ENCODE results near the gene TRPC4. TPM values are rescaled to one million over a fixed set of nuclear protein-coding genes. Genes with fewer than 3 reads are reported as not detected.
A peak's percentile ranks its signal among the peaks of the same experiment; 100 is the strongest.

TRPC4 gene
- total and polyA plus RNA-seq, 9 donors: 0.56 to 1.7 (median 0.85) TPM

- DNase-seq: no peak
- no peaks in the 10 kb centered on the region for H3K4me1 ChIP-seq (ENCODE audit: control insufficient read depth, insufficient read depth, low read length)
- H3K27me3 ChIP-seq (ENCODE audit: control insufficient read depth, insufficient read depth, low read length): no peaks in the 10 kb centered on the region
- H3K36me3 ChIP-seq (ENCODE audit: control insufficient read depth, insufficient read depth, low read length): no peaks in the 10 kb centered on the region
- no CpG with 5 or more reads among the region's 2 CpGs for WGBS (ENCODE audit: insufficient coverage)
- no peaks in the 10 kb centered on the region for H3K9me3 ChIP-seq (replicated peaks; ENCODE audit: control insufficient read depth, low read depth, low read length)
- H3K4me3 ChIP-seq (ENCODE audit: low read length): no peak overlapping the region
- H3K27ac ChIP-seq (ENCODE audit: low read length): no peak overlapping the region
Observed at GRCh38 chr13:37889102-37889501, 19.5 kb upstream of the TRPC4 start.

DNA sequence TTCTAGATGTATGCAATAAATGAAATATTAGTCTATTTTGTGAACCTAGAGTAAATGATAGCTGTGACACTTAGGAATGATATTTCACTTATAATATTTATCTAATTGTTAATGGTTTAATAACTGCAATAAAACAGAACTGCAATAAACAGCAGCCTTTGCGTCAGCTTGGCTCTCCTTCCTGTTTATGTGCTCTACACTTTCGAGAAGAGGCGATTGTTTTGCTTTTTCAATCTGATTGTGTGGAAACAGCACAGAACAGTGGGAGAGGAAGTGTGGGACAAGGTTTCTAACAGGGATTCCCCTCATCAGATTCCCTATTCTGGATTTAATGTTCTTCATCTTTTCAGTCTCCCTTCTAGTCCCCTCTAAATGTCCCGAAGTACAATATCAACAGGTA is 17.3 kb upstream of the TRPC4 start:
- Histone ChIP-seq H3K36me3 (ENCODE audit: control insufficient read depth, insufficient read depth, low read length) (no peaks in the 10 kb centered on the region), H3K9me3 (replicated peaks; ENCODE audit: control insufficient read depth, low read depth, low read length) (no peaks in the 10 kb centered on the region), H3K4me1 (ENCODE audit: control insufficient read depth, insufficient read depth, low read length) (no peaks in the 10 kb centered on the region), H3K27me3 (ENCODE audit: control insufficient read depth, insufficient read depth, low read length) (no peaks in the 10 kb centered on the region), H3K4me3 (ENCODE audit: low read length) (no peak overlapping the region), H3K27ac (ENCODE audit: low read length) (no peak overlapping the region)
- WGBS (ENCODE audit: insufficient coverage): no CpG with 5 or more reads among the region's 4 CpGs
- DNase-seq: no peak

DNA sequence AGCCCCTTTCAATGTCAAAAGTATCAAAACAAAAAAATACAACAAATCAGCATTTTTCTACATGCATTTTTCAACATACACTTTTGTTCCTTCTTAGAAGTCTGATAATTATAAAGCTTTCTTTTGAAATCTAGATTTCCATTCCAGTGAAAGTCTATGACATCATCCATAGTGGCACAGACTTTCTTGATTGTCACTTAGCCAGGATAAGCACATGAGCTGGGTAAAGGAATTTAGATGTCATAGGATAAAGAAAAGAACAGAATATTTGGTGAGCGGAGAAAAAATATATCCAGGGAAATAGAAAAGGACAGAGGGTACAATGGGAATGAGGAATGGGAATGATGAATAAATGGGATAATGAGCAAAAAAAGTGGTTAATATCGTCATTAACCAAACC is 15.1 kb upstream of the TRPC4 start:
- Histone ChIP-seq H3K4me1 (ENCODE audit: control insufficient read depth, insufficient read depth, low read length) (no peaks in the 10 kb centered on the region), H3K27me3 (ENCODE audit: control insufficient read depth, insufficient read depth, low read length) (no peaks in the 10 kb centered on the region), H3K9me3 (replicated peaks; ENCODE audit: control insufficient read depth, low read depth, low read length) (no peaks in the 10 kb centered on the region), H3K36me3 (ENCODE audit: control insufficient read depth, insufficient read depth, low read length) (no peaks in the 10 kb centered on the region), H3K27ac (ENCODE audit: low read length) (no peak overlapping the region), H3K4me3 (ENCODE audit: low read length) (no peak overlapping the region)
- 67% methylated on average over 1 of the region's 2 CpGs for WGBS (ENCODE audit: insufficient coverage)
- DNase-seq: no peak

DNA sequence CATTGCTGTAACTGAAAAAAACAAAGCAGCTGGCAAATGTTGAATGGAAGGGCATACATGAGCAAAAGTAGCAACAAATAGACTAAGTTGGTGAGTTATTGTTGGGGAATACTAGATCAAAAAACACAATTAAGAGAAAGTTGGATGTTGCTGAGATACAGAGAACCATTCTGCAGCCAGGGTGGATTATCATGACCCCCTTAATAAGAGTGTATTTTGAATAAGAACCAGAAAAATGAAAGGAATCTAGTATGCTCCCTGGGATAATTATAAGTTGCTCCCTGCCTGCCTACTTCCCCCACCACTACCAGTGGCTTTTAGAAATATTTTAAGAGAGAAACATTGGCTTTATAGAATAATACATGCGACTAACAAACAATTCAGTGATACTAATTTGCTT is 14.5 kb upstream of the TRPC4 start:
- Histone ChIP-seq H3K9me3 (replicated peaks; ENCODE audit: control insufficient read depth, low read depth, low read length) (no peaks in the 10 kb centered on the region), H3K4me1 (ENCODE audit: control insufficient read depth, insufficient read depth, low read length) (no peaks in the 10 kb centered on the region), H3K36me3 (ENCODE audit: control insufficient read depth, insufficient read depth, low read length) (no peaks in the 10 kb centered on the region), H3K27me3 (ENCODE audit: control insufficient read depth, insufficient read depth, low read length) (no peaks in the 10 kb centered on the region), H3K27ac (ENCODE audit: low read length) (no peak overlapping the region), H3K4me3 (ENCODE audit: low read length) (no peak overlapping the region)
- no peak for DNase-seq
- WGBS (ENCODE audit: insufficient coverage): no CpG with 5 or more reads among the region's 1 CpG

GRCh38 chr13:37878921-37879320 is 9.3 kb upstream of the TRPC4 start:
- H3K4me1 ChIP-seq (ENCODE audit: control insufficient read depth, insufficient read depth, low read length): no peaks in the 10 kb centered on the region
- no peak overlapping the region for H3K27ac ChIP-seq (ENCODE audit: low read length)
- H3K36me3 ChIP-seq (ENCODE audit: control insufficient read depth, insufficient read depth, low read length): no peaks in the 10 kb centered on the region
- no peaks in the 10 kb centered on the region for H3K9me3 ChIP-seq (replicated peaks; ENCODE audit: control insufficient read depth, low read depth, low read length)
- no peak for DNase-seq
- 88% methylated on average over 2 of the region's 3 CpGs for WGBS (ENCODE audit: insufficient coverage)
- H3K27me3 ChIP-seq (ENCODE audit: control insufficient read depth, insufficient read depth, low read length): no peaks in the 10 kb centered on the region
- H3K4me3 ChIP-seq (ENCODE audit: low read length): no peak overlapping the region

GRCh38 chr13:37878496-37878895 is 8.9 kb upstream of the TRPC4 start:
- H3K36me3 ChIP-seq (ENCODE audit: control insufficient read depth, insufficient read depth, low read length): no peaks in the 10 kb centered on the region
- no peak overlapping the region for H3K27ac ChIP-seq (ENCODE audit: low read length)
- no peaks in the 10 kb centered on the region for H3K9me3 ChIP-seq (replicated peaks; ENCODE audit: control insufficient read depth, low read depth, low read length)
- no peak overlapping the region for H3K4me3 ChIP-seq (ENCODE audit: low read length)
- no peaks in the 10 kb centered on the region for H3K4me1 ChIP-seq (ENCODE audit: control insufficient read depth, insufficient read depth, low read length)
- no peaks in the 10 kb centered on the region for H3K27me3 ChIP-seq (ENCODE audit: control insufficient read depth, insufficient read depth, low read length)
- no peak for DNase-seq
- WGBS (ENCODE audit: insufficient coverage): no CpG with 5 or more reads among the region's 1 CpG

DNA sequence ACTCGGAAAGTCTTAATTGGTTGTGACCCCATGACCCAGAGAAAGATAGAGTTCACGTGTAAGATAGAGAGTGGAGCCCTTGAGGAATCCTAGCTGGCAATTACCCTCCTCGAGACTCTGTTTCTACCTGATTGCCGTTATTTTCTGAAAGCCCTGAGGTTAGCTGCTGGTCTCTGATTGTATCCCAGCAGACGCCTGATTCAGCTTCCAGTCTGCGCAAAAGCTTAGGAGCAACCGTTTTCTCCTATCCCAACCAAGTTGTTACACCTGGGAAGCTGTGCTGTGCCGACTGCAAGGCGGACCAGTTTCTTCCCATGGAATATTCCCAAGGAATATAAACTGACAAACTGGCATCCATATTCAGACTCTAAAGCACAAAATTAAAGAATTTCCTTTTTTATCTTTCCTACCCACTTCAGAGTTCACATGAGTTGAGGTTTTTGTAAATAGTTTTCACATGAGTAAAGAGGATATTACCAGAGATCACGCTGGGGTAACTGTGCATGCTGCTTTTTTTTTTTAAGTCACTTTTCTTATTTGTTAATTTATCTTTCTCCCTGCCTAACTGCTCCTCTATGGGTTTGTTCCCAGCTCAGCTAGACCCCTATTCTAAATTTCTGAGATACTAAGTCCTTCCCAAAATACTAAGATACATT is 1.5 kb upstream of the TRPC4 start:
- H3K4me1 ChIP-seq (ENCODE audit: control insufficient read depth, insufficient read depth, low read length): peaks cover 8% of the 10 kb centered on the region
- H3K36me3 ChIP-seq (ENCODE audit: control insufficient read depth, insufficient read depth, low read length): no peaks in the 10 kb centered on the region
- no peak overlapping the region for H3K27ac ChIP-seq (ENCODE audit: low read length)
- no peak for DNase-seq
- no peak overlapping the region for H3K4me3 ChIP-seq (ENCODE audit: low read length)
- H3K27me3 ChIP-seq (ENCODE audit: control insufficient read depth, insufficient read depth, low read length): peaks cover 22% of the 10 kb centered on the region
- H3K9me3 ChIP-seq (replicated peaks; ENCODE audit: control insufficient read depth, low read depth, low read length): no peaks in the 10 kb centered on the region
- 56% methylated on average over 7 of the region's 10 CpGs for WGBS (ENCODE audit: insufficient coverage)

- H3K4me1 ChIP-seq (ENCODE audit: control insufficient read depth, insufficient read depth, low read length): peaks cover 8% of the 10 kb centered on the region
- no peak overlapping the region for H3K27ac ChIP-seq (ENCODE audit: low read length)
- H3K36me3 ChIP-seq (ENCODE audit: control insufficient read depth, insufficient read depth, low read length): no peaks in the 10 kb centered on the region
- DNase-seq: no peak
- 0% methylated on average over 1 of the region's 9 CpGs for WGBS (ENCODE audit: insufficient coverage)
- peaks cover 22% of the 10 kb centered on the region for H3K27me3 ChIP-seq (ENCODE audit: control insufficient read depth, insufficient read depth, low read length)
- H3K4me3 ChIP-seq (ENCODE audit: low read length): no peak overlapping the region
- no peaks in the 10 kb centered on the region for H3K9me3 ChIP-seq (replicated peaks; ENCODE audit: control insufficient read depth, low read depth, low read length)
Observed at GRCh38 chr13:37870489-37870845, 895 bp upstream of the TRPC4 start.

- H3K27ac ChIP-seq (ENCODE audit: low read length): no peak overlapping the region
Observed at GRCh38 chr13:37869506-37869755, 141 bp downstream of the TRPC4 start.

DNA sequence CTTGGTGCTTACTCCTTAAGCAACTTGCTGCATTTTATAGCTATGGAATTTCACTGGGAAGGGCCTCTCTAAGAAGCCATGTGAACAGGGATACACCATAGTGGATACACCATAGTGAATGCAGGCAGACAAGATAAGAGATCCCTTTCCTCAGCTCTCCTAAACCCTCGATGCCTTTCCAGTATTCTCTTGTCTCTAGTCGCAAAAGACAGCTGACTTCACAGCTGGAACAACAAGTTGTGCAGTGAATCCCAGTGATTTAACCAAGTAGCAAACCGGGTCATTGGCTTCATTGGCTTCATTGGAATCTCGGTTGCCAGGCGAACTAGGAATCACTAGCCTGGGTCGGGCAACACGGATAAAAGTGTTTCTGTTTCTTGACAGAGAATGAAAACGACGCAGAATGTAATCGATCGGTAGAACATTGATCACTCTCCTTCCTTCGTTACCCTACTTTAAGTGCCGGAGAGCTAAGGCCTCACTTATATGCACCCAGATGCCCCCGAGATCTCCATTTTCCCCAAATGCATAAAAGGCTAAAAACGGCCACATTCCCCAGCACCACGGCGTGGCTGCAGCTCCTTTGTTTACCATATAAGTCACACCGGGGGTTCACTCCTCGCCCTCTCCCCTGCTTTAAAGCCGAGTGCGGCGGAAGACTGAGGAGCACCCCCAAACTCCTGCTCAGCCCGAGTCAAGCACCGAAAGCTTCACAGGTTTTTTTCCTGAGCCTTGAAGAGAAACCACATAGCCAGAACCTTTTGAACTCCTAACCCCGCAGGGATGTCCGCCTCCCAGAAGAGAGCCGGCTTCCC is 674 bp downstream of the TRPC4 start:
- Histone ChIP-seq H3K36me3 (ENCODE audit: control insufficient read depth, insufficient read depth, low read length) (no peaks in the 10 kb centered on the region), H3K4me1 (ENCODE audit: control insufficient read depth, insufficient read depth, low read length) (peaks cover 8% of the 10 kb centered on the region), H3K4me3 (ENCODE audit: low read length) (peak overlapping the region; percentile 35), H3K9me3 (replicated peaks; ENCODE audit: control insufficient read depth, low read depth, low read length) (no peaks in the 10 kb centered on the region), H3K27me3 (ENCODE audit: control insufficient read depth, insufficient read depth, low read length) (peaks cover 22% of the 10 kb centered on the region), H3K27ac (ENCODE audit: low read length) (no peak overlapping the region)
- 5% methylated on average over 25 of the region's 27 CpGs for WGBS (ENCODE audit: insufficient coverage)
- peak; percentile 51 for DNase-seq

More at GRCh38 chr13:37869506-37869755, 141 bp downstream of the TRPC4 start:
- Histone ChIP-seq H3K4me3 (ENCODE audit: low read length) (peak overlapping the region; percentile 35), H3K27me3 (ENCODE audit: control insufficient read depth, insufficient read depth, low read length) (peaks cover 22% of the 10 kb centered on the region), H3K36me3 (ENCODE audit: control insufficient read depth, insufficient read depth, low read length) (no peaks in the 10 kb centered on the region), H3K9me3 (replicated peaks; ENCODE audit: control insufficient read depth, low read depth, low read length) (no peaks in the 10 kb centered on the region), H3K4me1 (ENCODE audit: control insufficient read depth, insufficient read depth, low read length) (peaks cover 8% of the 10 kb centered on the region)
- DNase-seq: no peak
- 0% methylated on average over 19 of the region's 19 CpGs for WGBS (ENCODE audit: insufficient coverage)

Data from muscle of leg (tissue), 11 donors.